Eye (tissue), 1 donor: ENCODE results near the gene CMTM5.
"Not testable (repeated sequence)": the region's sequence is repeated elsewhere in the genome, so short reads cannot be mapped to it uniquely, and the experiment has no call there.

Experiments
- DNase-seq: peaks from one replicate; pipeline ENCODE4 v3.0.0-alpha.2; 2015

CMTM5 gene

DNA sequence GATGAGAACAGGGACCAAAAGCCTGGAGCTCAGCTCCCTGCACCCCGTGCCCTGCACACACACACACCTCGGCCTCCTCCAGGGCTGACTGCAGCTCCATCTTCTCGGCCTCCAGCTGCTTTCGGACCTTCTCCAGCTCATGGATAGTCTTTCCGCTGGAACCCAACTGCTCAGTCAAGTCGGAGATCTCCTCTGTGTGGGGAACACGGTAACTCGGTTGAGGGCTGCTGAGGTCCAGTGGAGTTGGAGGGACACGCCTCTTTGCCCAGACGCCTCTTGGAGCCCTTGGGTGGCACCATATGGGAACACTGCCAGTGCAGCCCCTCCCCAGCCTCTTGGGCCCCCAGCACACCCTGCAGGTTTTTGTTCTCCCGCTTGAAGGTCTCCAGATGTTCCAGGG is 40.0 kb downstream of the CMTM5 start:
- DNase-seq = no peak

DNA sequence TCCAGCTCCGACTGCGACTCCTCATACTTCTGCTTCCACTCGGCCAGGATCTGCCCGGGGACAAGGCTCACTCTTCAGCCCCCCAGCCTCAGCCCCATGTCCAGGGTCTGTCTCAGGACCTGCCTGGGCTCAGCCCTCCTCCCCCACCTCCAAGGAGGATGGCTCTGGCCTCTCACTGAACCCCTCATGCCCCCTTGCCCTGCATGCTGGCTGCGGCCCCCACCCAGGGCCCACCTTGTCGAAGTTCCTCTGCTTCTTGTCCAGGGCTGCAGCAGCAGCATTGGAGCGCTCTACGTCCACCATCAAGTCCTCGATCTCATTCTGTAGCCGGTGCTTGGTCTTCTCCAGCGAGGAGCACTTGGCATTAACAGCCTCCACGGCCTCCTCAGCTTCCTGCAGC is 40.4 kb downstream of the CMTM5 start:
- not testable (repeated sequence) for DNase-seq

DNA sequence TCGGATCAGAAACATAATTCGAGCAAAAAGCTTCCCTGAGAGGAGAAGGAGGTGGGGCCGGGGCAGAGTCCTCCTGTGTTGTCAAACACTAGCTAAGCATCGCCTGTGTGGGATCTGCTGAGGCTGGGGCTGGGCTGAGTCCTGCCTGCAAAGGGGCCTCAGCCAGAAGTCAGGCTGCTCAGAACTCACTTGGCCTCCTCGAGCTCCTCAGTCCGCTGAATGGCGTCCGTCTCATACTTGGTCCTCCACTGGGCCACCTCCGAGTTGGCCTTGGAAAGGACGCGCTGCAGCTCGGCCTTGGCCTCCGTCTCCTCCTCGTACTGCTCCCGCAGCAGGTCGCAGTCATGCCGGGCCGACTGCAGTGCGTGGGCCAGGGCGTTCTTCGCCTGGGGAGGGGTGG is 41.2 kb downstream of the CMTM5 start:
- DNase-seq = no peak

DNA sequence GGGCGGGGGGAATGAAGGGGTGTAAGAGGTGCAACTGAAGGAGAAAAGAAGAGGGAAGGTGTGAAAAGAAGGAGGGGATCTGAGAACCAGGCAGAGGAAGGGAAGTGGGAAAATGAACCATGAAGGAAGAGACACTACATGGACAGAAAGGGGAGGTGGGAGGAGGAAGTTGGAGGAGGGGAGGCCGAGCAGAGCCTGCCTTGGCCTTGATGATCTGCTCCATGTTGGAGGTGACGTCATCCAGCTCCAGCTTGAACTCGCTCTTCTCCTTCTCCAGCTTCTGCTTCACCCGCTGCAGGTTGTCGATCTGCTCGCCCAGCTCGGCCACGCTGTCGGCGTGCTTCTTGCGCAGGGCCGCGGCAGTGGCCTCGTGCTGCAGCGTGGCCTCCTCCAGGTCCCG is 42.8 kb downstream of the CMTM5 start:
- not testable (repeated sequence) for DNase-seq

DNA sequence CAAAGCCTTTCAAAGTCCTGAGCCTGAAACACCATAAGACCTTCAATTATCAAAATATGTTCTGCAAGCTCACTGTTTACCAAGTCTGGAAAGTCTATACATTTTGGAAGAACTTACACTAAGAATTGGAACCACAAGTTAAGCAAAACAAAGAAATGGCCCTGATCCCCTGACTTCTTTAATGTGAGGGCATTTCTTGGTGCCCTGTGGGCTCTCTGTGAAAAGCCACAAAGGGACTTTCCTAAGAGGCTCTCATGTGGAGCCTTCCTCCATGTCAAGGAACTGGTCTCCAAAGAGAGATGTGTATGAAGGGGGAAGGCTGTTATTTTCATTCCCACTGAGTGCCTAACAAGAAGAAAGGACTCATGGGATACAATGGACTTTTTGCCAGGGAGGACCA is 44.7 kb downstream of the CMTM5 start:
- DNase-seq = no peak

DNA sequence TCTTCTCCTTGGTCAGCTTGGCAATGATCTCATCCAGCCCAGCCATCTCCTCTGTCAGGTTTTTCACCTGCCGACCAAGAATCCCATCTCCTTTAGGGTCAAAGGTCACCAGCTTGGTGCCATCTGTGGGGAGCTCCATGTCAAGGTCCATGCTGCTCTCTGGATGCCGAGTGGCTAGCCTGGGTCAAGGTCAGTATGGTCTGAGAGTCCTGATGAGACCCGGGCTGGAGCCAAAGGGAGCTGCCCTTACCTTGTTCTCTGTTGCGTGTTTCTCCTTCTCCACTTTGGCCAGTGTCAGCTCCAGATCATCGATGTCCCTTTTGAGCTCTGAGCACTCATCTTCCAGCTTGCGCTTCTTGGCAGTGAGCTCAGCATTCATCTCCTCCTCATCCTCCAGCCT is 46.8 kb downstream of the CMTM5 start:
- DNase-seq = no peak

DNA sequence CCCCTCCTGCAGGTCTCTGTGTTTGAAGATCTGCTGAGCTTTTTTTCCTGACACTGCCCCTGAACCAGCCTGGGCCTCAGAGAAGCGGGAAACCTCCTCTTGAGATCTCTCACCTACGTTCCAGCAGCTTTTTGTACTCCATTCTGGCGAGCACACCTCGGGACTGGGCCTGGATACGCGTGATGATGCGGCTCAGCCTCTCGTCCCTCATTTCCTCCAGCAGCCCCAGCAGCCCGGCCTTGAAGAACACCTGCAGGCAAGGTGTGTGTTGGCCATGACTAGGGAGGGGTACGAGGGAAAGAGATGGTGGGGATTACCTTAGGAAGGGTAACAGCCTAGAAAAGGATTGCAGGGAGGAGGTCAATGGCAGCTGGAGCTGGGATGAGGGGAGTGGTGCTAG is 48.3 kb downstream of the CMTM5 start:
- DNase-seq = no peak

DNA sequence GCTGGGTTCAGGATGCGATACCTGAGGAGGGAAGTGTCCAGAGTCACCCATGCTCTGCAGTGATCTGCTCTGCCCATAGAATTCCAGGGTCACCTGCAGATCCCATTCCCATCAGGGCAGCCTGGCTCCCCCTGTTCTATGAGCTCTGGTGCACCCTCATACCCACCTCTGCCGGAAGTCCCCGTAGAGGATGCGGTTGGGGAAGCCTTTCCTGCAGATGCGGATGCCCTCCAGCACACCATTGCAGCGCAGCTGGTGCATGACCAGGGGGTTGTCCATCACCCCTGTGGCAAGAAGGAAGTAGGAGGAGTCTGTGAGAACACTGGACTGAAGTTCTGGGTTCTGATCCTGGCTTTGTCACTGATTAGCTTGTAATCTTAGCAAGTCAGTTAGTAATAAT is 49.0 kb downstream of the CMTM5 start:
- not testable (repeated sequence) for DNase-seq

DNA sequence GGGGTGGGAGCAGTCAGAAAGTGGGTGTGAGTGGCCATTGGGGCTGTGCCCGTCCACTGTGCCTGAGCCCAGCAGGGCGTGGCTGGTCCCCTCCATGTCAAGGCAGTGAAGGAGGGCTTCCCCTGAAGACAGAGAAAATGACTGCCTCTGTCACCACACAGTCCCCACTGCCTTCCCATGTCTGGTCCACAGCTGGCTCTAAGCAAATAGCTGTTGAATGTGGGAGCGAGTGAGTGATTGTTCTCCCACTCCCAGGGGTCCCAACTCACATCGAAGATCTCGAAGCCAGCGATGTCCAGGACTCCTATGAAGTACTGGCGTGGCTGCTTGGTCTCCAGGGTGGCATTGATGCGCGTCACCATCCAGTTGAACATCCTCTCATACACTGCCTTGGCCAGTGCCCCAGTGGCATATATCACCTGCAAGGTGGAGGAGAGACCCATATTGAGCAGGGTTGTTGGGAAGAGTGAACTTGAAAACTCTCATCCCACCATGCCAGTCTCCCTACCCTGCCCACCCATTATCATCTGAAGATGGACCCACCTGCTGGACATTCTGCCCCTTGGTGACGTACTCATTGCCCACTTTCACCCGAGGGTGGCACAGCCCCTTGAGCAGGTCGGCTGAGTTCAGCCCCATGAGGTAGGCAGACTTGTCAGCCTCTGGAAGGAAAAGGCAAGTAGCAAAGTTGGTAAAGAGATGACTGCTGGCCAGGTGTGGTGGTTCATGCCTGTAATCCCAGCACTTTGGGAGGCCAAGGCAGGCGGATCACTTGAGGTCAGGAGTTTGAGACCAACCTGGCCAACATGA is 52.0 kb downstream of the CMTM5 start:
- no peak for DNase-seq
